Panc1 (cell line): Measurements from ENCODE around the gene MACROD2. TPM values are rescaled to one million over a fixed set of nuclear protein-coding genes. Genes with fewer than 3 reads are reported as not detected.

Experiments used
- ATAC-seq: fragments of 200-7000 bp; cut with Tn5 transposase; 2 replicates; pipeline ENCODE4 v1.9.1; 2020; ENCODE audit warnings: mild to moderate bottlenecking, moderate library complexity
- BruUV-seq: library from RNA; stranded (reverse); fragments of 400-500 nt; replicated peaks from 2 replicates; lab custom pipeline; 2021; lab: Mats Ljungman, UMichigan
- CTCF ChIA-PET: fragments of 300-600 bp; sonication (Branson Sonifier 250); formaldehyde crosslinking; loops from one replicate; lab custom pipeline; 2022; ENCODE audit warnings: antibody characterized with exemption; lab: Charles Lee
- POLR2A ChIA-PET: fragments of 300-600 bp; sonication (Branson Sonifier 250); formaldehyde crosslinking; loops from one replicate; lab custom pipeline; 2022; ENCODE audit warnings: antibody characterized with exemption; lab: Charles Lee
- DNase-seq: peaks from one replicate; pipeline ENCODE4 v3.0.0-alpha.2; 2010; ENCODE audit warnings: low read depth, low spot score
- H3K27ac ChIP-seq: 2 replicates; pipeline ENCODE4 v1.5.1; 2011; ENCODE audit warnings: mild to moderate bottlenecking, low read length, inconsistent platforms
- H3K27me3 ChIP-seq: fragments of 200-500 bp; sonication (Bioruptor generic); 2 replicates; pipeline ENCODE4 v1.6.0; 2014; ENCODE audit warnings: low read length, inconsistent platforms; ENCODE audit not compliant: control insufficient read depth, insufficient read depth
- H3K36me3 ChIP-seq: fragments of 200-500 bp; sonication (Bioruptor generic); 2 replicates; pipeline ENCODE4 v1.5.1; 2014; ENCODE audit warnings: inconsistent platforms, mild to moderate bottlenecking, low read length, moderate library complexity; ENCODE audit not compliant: control insufficient read depth, insufficient read depth
- H3K4me1 ChIP-seq: 2 replicates; pipeline ENCODE4 v1.5.1; 2011; ENCODE audit warnings: inconsistent platforms, mild to moderate bottlenecking, low read length, moderate library complexity; ENCODE audit not compliant: control insufficient read depth, insufficient read depth
- H3K4me3 ChIP-seq, 2 experiments: 2 replicates each; pipeline ENCODE4 v1.5.1; 2011 to 2012; ENCODE audit warnings: low read depth in 2 of 2, low read length in 2 of 2, mild to moderate bottlenecking in 2 of 2, inconsistent platforms in 1 of 2, moderate library complexity in 1 of 2
- H3K9me3 ChIP-seq: fragments of 200-500 bp; sonication (Bioruptor generic); 2 replicates; pipeline ENCODE4 v1.5.1; 2014; ENCODE audit warnings: low read depth, mild to moderate bottlenecking, inconsistent platforms, low read length, moderate library complexity; ENCODE audit not compliant: control insufficient read depth, insufficient read depth
- POLR2AphosphoS5 ChIP-seq: IDR thresholded peaks from 2 replicates; pipeline ENCODE4 v1.6.1; 2012; ENCODE audit warnings: mild to moderate bottlenecking, low read depth, low read length, moderate library complexity
- SIN3A ChIP-seq: IDR thresholded peaks from 2 replicates; pipeline ENCODE4 v1.6.1; 2012; ENCODE audit warnings: low read depth, mild to moderate bottlenecking, low read length, moderate library complexity, borderline replicate concordance; ENCODE audit not compliant: insufficient read depth
- TCF7L2 ChIP-seq: IDR thresholded peaks from 2 replicates; pipeline ENCODE4 v1.6.1; 2011; ENCODE audit warnings: mild to moderate bottlenecking, low read depth, low read length, inconsistent platforms
- in situ Hi-C: cut with HindIII; loops from 2 replicates; pipeline ENCODE4 v1.10.0; 2016; ENCODE audit warnings: low sequenced_read_pairs, low pct_unique_long_range_greater_than_20kb
- intact Hi-C: fragments of 100-400 bp; cut with micrococcal nuclease; formaldehyde crosslinking; loops from one replicate; pipeline ENCODE4 v1.10.0; 2022; ENCODE audit not compliant: unreplicated experiment
- total RNA-seq: library from RNA; stranded (reverse); gene quantifications from one replicate; pipeline ENCODE4 v1.2.1, GENCODE V29; 2021; ENCODE audit not compliant: unreplicated experiment
- TF ChIP-seq, protein P1 (sequence below), 2 experiments: IDR thresholded peaks; 2 replicates each; pipeline ENCODE4 v1.6.1; 2011 to 2012; ENCODE audit warnings: low read depth in 2 of 2, control low read depth in 1 of 2, low read length in 1 of 2, mild to moderate bottlenecking in 1 of 2, moderate library complexity in 1 of 2; ENCODE audit not compliant: insufficient read depth in 1 of 2
- TF ChIP-seq, protein P2 (sequence below): fragments of 450-650 bp; IDR thresholded peaks from 2 replicates; pipeline ENCODE4 v1.5.1; 2017; ENCODE audit warnings: mild to moderate bottlenecking

The MACROD2 gene
- total RNA-seq, 1 experiment from 2014 or later = 1.2 TPM

DNA sequence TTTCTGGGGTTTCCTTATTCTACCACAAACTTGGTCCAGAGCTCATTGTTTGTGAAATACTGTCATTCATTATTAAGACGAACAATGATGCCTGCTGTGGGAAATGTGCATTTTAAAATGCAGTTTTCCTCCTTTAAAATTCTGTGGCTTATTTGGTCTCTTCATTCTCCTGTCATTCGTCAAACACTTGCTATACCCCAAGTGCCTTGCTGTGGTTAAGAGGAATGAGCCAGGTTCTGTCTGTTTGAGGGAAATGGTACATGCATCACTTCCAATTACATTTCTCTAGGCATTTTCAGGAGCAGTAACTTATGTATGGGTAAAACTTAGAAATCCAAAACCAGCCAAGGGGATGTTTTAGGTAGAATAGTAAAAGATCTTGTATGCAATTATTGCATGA, 1490.2 kb downstream of the MACROD2 start:
- ChIA-PET POLR2A (no interaction called here), CTCF (no interaction called here)
- no peaks in the 10 kb centered on the region for H3K4me1 ChIP-seq
- ATAC-seq = no peak
- no peaks in the 10 kb centered on the region for H3K9me3 ChIP-seq
- in situ Hi-C loops (no loop called here), intact Hi-C loops (no loop called here)
- H3K27ac ChIP-seq = no peak overlapping the region
- H3K36me3 ChIP-seq = no peaks in the 10 kb centered on the region
- no peak for DNase-seq
- no TSS peak for BruUV-seq
- TF ChIP-seq POLR2AphosphoS5 (no peak), SIN3A (no peak), TCF7L2 (no peak)
- TF ChIP-seq, protein P1, sequence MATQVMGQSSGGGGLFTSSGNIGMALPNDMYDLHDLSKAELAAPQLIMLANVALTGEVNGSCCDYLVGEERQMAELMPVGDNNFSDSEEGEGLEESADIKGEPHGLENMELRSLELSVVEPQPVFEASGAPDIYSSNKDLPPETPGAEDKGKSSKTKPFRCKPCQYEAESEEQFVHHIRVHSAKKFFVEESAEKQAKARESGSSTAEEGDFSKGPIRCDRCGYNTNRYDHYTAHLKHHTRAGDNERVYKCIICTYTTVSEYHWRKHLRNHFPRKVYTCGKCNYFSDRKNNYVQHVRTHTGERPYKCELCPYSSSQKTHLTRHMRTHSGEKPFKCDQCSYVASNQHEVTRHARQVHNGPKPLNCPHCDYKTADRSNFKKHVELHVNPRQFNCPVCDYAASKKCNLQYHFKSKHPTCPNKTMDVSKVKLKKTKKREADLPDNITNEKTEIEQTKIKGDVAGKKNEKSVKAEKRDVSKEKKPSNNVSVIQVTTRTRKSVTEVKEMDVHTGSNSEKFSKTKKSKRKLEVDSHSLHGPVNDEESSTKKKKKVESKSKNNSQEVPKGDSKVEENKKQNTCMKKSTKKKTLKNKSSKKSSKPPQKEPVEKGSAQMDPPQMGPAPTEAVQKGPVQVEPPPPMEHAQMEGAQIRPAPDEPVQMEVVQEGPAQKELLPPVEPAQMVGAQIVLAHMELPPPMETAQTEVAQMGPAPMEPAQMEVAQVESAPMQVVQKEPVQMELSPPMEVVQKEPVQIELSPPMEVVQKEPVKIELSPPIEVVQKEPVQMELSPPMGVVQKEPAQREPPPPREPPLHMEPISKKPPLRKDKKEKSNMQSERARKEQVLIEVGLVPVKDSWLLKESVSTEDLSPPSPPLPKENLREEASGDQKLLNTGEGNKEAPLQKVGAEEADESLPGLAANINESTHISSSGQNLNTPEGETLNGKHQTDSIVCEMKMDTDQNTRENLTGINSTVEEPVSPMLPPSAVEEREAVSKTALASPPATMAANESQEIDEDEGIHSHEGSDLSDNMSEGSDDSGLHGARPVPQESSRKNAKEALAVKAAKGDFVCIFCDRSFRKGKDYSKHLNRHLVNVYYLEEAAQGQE (IDR thresholded peaks at IDR 0.05; ENCODE audit: insufficient read depth in 1 of 2, low read depth in 2 of 2, low read length in 1 of 2) = no peak
- TF ChIP-seq, protein P2, sequence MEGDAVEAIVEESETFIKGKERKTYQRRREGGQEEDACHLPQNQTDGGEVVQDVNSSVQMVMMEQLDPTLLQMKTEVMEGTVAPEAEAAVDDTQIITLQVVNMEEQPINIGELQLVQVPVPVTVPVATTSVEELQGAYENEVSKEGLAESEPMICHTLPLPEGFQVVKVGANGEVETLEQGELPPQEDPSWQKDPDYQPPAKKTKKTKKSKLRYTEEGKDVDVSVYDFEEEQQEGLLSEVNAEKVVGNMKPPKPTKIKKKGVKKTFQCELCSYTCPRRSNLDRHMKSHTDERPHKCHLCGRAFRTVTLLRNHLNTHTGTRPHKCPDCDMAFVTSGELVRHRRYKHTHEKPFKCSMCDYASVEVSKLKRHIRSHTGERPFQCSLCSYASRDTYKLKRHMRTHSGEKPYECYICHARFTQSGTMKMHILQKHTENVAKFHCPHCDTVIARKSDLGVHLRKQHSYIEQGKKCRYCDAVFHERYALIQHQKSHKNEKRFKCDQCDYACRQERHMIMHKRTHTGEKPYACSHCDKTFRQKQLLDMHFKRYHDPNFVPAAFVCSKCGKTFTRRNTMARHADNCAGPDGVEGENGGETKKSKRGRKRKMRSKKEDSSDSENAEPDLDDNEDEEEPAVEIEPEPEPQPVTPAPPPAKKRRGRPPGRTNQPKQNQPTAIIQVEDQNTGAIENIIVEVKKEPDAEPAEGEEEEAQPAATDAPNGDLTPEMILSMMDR = no peak
- no peak overlapping the region for H3K4me3 ChIP-seq
- H3K27me3 ChIP-seq = no peaks in the 10 kb centered on the region

DNA sequence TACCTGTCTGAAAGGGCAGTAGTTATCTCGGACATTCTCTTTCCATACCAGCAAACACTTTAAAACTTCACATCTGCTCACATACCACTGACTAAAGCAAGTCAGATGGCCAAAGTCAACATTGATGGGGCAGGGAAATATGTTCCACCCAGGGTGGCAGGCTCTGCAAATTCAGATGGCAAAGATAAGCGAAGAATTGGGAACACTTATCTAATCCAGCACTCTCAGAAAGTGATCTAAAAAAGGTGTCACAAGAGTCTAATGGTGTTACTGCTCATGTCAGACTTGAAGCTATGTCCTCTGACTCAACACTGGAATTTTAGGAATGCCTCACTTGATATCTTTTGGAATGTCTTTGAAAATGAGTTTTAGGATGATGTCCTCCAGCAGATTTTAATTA, 1491.7 kb downstream of the MACROD2 start:
- no peak for DNase-seq
- POLR2A ChIA-PET = no interaction called here
- in situ Hi-C loops = no loop called here

More for the DNA sequence above, 1491.7 kb downstream of the MACROD2 start:
- H3K9me3 ChIP-seq = no peaks in the 10 kb centered on the region
- no peaks in the 10 kb centered on the region for H3K4me1 ChIP-seq
- CTCF ChIA-PET = no interaction called here
- H3K4me3 ChIP-seq = no peak overlapping the region
- no peak overlapping the region for H3K27ac ChIP-seq
- no peaks in the 10 kb centered on the region for H3K36me3 ChIP-seq
- no TSS peak for BruUV-seq
- TF ChIP-seq SIN3A = no peak
- TF ChIP-seq, protein P1 (IDR thresholded peaks at IDR 0.05; ENCODE audit: insufficient read depth in 1 of 2, low read depth in 2 of 2, low read length in 1 of 2) = no peak
- no peak for TF ChIP-seq POLR2AphosphoS5
- TF ChIP-seq, protein P2 = no peak
- no peak for TF ChIP-seq TCF7L2
- ATAC-seq = no peak
- no peaks in the 10 kb centered on the region for H3K27me3 ChIP-seq
- intact Hi-C loops = no loop called here
